Natural killer cell (primary cell): Measurements from ENCODE around the gene TNS2. TPM values are rescaled to one million over a fixed set of nuclear protein-coding genes. Genes with fewer than 3 reads are reported as not detected.
A peak's percentile ranks its signal among the peaks of the same experiment; 100 is the strongest.

Source experiments
- ATAC-seq, 3 donors: fragments of 150-1000 bp in 2 of 3; fragments of 200-7000 bp in 1 of 3; cut with Tn5 transposase; 1 replicate in 1 of 3; 2 replicates in 2 of 3; pipeline ENCODE4 v1.10.0; 2021; ENCODE audit warnings: mild to moderate bottlenecking in 2 of 3, moderate library complexity in 2 of 3
- DNase-seq, 2 donors: peaks; one replicate each; pipeline versions ENCODE4 v3.0.0 to v3.0.0-alpha.2; 2013 to 2021; ENCODE audit warnings: mixed read lengths in 1 of 2
- H3K27ac ChIP-seq: one replicate; pipeline ENCODE4 v1.5.1; 2013; ENCODE audit warnings: mild to moderate bottlenecking, low read length
- H3K27me3 ChIP-seq: one replicate; pipeline ENCODE4 v1.6.1; 2013; ENCODE audit warnings: low read length; ENCODE audit not compliant: control insufficient read depth, insufficient read depth
- H3K36me3 ChIP-seq: one replicate; pipeline ENCODE4 v1.6.1; 2013; ENCODE audit warnings: low read length; ENCODE audit not compliant: control insufficient read depth, insufficient read depth
- H3K4me1 ChIP-seq: one replicate; pipeline ENCODE4 v1.6.1; 2013; ENCODE audit warnings: low read length; ENCODE audit not compliant: control insufficient read depth, insufficient read depth
- H3K4me3 ChIP-seq: one replicate; pipeline ENCODE4 v1.5.1; 2013; ENCODE audit warnings: low read length
- H3K9me3 ChIP-seq: one replicate; pipeline ENCODE4 v1.6.1; 2013; ENCODE audit warnings: low read length; ENCODE audit not compliant: control insufficient read depth, insufficient read depth
- H3K27ac Mint-ChIP-seq, 2 donors: one replicate each; pipeline ENCODE4 v1.8.0; 2022; ENCODE audit warnings: mild to moderate bottlenecking in 2 of 2, mixed read lengths in 2 of 2, moderate library complexity in 1 of 2
- H3K27me3 Mint-ChIP-seq, 2 donors: one replicate each; pipeline ENCODE4 v1.8.0; 2022; ENCODE audit warnings: low read depth in 2 of 2, mixed read lengths in 2 of 2
- H3K36me3 Mint-ChIP-seq: one replicate; pipeline ENCODE4 v1.8.0; 2022; ENCODE audit warnings: mixed read lengths
- H3K4me1 Mint-ChIP-seq, 2 donors: one replicate each; pipeline ENCODE4 v1.8.0; 2022; ENCODE audit warnings: mixed read lengths in 2 of 2
- H3K4me3 Mint-ChIP-seq: one replicate; pipeline ENCODE4 v1.8.0; 2022; ENCODE audit warnings: mild to moderate bottlenecking, moderate library complexity, mixed read lengths
- H3K9me3 Mint-ChIP-seq, 2 donors: one replicate each; pipeline ENCODE4 v1.8.0; 2022; ENCODE audit warnings: mixed read lengths in 2 of 2
- CTCF ChIP-seq: fragments of 200-600 bp; IDR thresholded peaks from one replicate; pipeline ENCODE4 v1.8.0; 2022; ENCODE audit warnings: antibody characterized with exemption
- WGBS: methylation state at CpG from one replicate; pipeline ENCODE4 v1.1.7; 2013; ENCODE audit warnings: missing lambda C conversion rate; ENCODE audit not compliant: insufficient coverage; 5-methylcytosine and 5-hydroxymethylcytosine counted together
- intact Hi-C: fragments of 100-400 bp; cut with micrococcal nuclease; formaldehyde crosslinking; loops from one replicate; pipeline ENCODE4 v1.14.2; 2022
- total RNA-seq, 4 donors: library from RNA; stranded (reverse); fragments of 120-200 nt in 1 of 4; gene quantifications; one replicate each; pipeline versions ENCODE4 v1.2.3 to v1.2.4, GENCODE V29; 2013 to 2022

Gene TNS2
- total RNA-seq, 3 donors from 2014 or later (not counting 1 experiment from before 2014, with no cell fraction given) = 0.95 to 1.8 (median 1.0) TPM

DNA sequence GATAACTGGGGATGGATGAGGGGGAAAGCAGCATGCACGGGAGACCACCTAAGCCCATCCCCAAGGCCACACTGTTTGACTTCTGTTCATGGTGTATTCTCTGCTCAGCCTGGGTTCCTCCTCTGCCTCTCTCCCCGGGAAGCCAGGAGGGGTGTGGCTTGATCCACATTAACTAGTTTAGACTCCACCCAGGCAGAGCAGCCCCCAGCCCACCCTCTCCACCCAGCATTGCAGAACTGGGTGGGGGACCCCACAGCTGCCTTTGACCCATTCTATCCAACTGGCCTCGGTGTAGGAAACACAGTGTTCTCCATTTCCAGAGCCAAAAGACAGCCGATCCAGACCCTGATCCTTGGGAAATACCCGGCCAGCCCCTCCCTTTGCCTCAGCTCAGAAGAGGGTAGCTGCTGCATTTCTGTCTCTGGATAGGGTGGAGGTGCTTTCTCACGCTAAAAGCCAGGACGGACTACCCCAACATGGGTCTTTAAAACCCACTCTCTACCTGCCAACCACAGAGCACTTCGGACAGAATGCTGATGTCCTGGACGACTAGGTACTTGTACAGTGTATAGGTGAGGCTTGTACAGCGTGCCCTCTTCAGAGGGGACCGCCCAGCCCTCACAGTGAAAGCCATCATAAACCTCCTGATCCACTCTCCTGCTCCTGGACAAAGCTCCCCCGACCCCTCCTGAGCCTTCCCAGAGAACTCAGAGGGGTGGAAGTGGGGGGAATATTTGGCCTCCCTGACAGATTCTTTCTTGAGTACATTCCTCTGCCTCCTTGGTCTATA is 20.0 kb downstream of the TNS2 start:
- 88% methylated on average over 8 of the region's 12 CpGs for WGBS
- no peak for TF ChIP-seq CTCF
- no peak overlapping the region for H3K27ac Mint-ChIP-seq
- ATAC-seq (no peak), DNase-seq (no peak)
- no peaks in the 10 kb centered on the region for H3K9me3 ChIP-seq
- H3K9me3 Mint-ChIP-seq = no peaks in the 10 kb centered on the region
- H3K36me3 Mint-ChIP-seq = peaks cover 5% of the 10 kb centered on the region
- H3K27me3 ChIP-seq = no peaks in the 10 kb centered on the region
- intact Hi-C loops = loop anchor here (10.0 kb wide), 1 partner anchor 275 kb away; no protein-coding TSS in a partner anchor
- no peak overlapping the region for H3K4me3 ChIP-seq
- H3K36me3 ChIP-seq = peaks cover 66% of the 10 kb centered on the region
- peaks cover 15 to 36% of the 10 kb centered on the region in 2 donors for H3K4me1 Mint-ChIP-seq
- no peaks in the 10 kb centered on the region for H3K27me3 Mint-ChIP-seq
- no peak overlapping the region for H3K27ac ChIP-seq
- H3K4me3 Mint-ChIP-seq = no peak overlapping the region
- H3K4me1 ChIP-seq = peaks cover 12% of the 10 kb centered on the region

GRCh38 chr12:53070877-53071492 is 21.1 kb downstream of the TNS2 start:
- Mint-ChIP-seq H3K4me1 (peaks cover 19 to 35% of the 10 kb centered on the region in 2 donors), H3K27ac (peak overlapping the region in 1 of 2 donors; percentile 69), H3K36me3 (peaks cover 7% of the 10 kb centered on the region), H3K4me3 (no peak overlapping the region), H3K27me3 (no peaks in the 10 kb centered on the region), H3K9me3 (no peaks in the 10 kb centered on the region)
- DNase-seq (no peak), ATAC-seq (no peak)
- Histone ChIP-seq H3K4me1 (peaks cover 12% of the 10 kb centered on the region), H3K4me3 (no peak overlapping the region), H3K9me3 (no peaks in the 10 kb centered on the region), H3K27me3 (no peaks in the 10 kb centered on the region), H3K27ac (no peak overlapping the region), H3K36me3 (peaks cover 65% of the 10 kb centered on the region)
- no peak for TF ChIP-seq CTCF
- intact Hi-C loops = no loop called here
- 95% methylated on average over 5 of the region's 7 CpGs for WGBS

- TF ChIP-seq CTCF = no peak
- peak overlapping the region in 1 of 2 donors; percentile 69 for H3K27ac Mint-ChIP-seq
- no peak for ATAC-seq
- Histone ChIP-seq H3K27ac (no peak overlapping the region), H3K9me3 (no peaks in the 10 kb centered on the region), H3K27me3 (no peaks in the 10 kb centered on the region), H3K36me3 (peaks cover 65% of the 10 kb centered on the region), H3K4me1 (peaks cover 12% of the 10 kb centered on the region), H3K4me3 (no peak overlapping the region)
- peaks cover 27 to 34% of the 10 kb centered on the region in 2 donors for H3K4me1 Mint-ChIP-seq
- no peak overlapping the region for H3K4me3 Mint-ChIP-seq
- H3K36me3 Mint-ChIP-seq = peaks cover 7% of the 10 kb centered on the region
- WGBS = 95% methylated on average over 10 of the region's 11 CpGs
- intact Hi-C loops = no loop called here
- no peaks in the 10 kb centered on the region for H3K27me3 Mint-ChIP-seq
- no peak for DNase-seq
- H3K9me3 Mint-ChIP-seq = no peaks in the 10 kb centered on the region
Measured at GRCh38 chr12:53071591-53072551, 22.0 kb downstream of the TNS2 start.
